Activated T-cell treated with anti-CD3 and anti-CD28 coated beads, Interleukin-2, amount 50 U/mL, for 24 hours (primary cell): ENCODE data around the gene MAP2K1.
A peak's percentile ranks its signal among the peaks of the same experiment; 100 is the strongest.
"Not testable (repeated sequence)": the region's sequence is repeated elsewhere in the genome, so short reads cannot be mapped to it uniquely, and the experiment has no call there.

Experiments
- DNase-seq: peaks from one replicate; pipeline ENCODE4 v3.0.0-alpha.2; 2020
- H3K27ac Mint-ChIP-seq: 2 replicates; pipeline ENCODE4 v1.8.0; 2020; ENCODE audit warnings: mild to moderate bottlenecking, mixed read lengths
- H3K27me3 Mint-ChIP-seq: 2 replicates; pipeline ENCODE4 v1.8.0; 2020; ENCODE audit warnings: mixed read lengths
- H3K36me3 Mint-ChIP-seq: 2 replicates; pipeline ENCODE4 v1.8.0; 2020; ENCODE audit warnings: low read depth, mixed read lengths
- H3K4me1 Mint-ChIP-seq: 2 replicates; pipeline ENCODE4 v1.8.0; 2020; ENCODE audit warnings: low read depth, mixed read lengths
- H3K4me3 Mint-ChIP-seq: 2 replicates; pipeline ENCODE4 v1.8.0; 2020; ENCODE audit warnings: mild to moderate bottlenecking, moderate library complexity, mixed read lengths
- H3K9me3 Mint-ChIP-seq: 2 replicates; pipeline ENCODE4 v1.8.0; 2020; ENCODE audit warnings: mixed read lengths

The MAP2K1 gene

GRCh38 chr15:66424963-66425612 is 38.4 kb downstream of the MAP2K1 start:
- Mint-ChIP-seq H3K27me3 (no peaks in the 10 kb centered on the region), H3K4me1 (peaks cover 59% of the 10 kb centered on the region), H3K36me3 (peaks cover 37% of the 10 kb centered on the region), H3K27ac (peak overlapping the region; percentile 68), H3K4me3 (no peak overlapping the region), H3K9me3 (no peaks in the 10 kb centered on the region)
- DNase-seq: no peak

- no peaks in the 10 kb centered on the region for H3K27me3 Mint-ChIP-seq
- H3K36me3 Mint-ChIP-seq: peaks cover 37% of the 10 kb centered on the region
- H3K9me3 Mint-ChIP-seq: no peaks in the 10 kb centered on the region
- H3K4me3 Mint-ChIP-seq: no peak overlapping the region
- no peak for DNase-seq
- no peak overlapping the region for H3K27ac Mint-ChIP-seq
- H3K4me1 Mint-ChIP-seq: peaks cover 66% of the 10 kb centered on the region
Observed at GRCh38 chr15:66425837-66426236, 39.1 kb downstream of the MAP2K1 start.

GRCh38 chr15:66429117-66429516 is 42.4 kb downstream of the MAP2K1 start:
- Mint-ChIP-seq H3K4me1 (peaks cover 80% of the 10 kb centered on the region), H3K36me3 (peaks cover 32% of the 10 kb centered on the region), H3K4me3 (no peak overlapping the region), H3K27me3 (no peaks in the 10 kb centered on the region), H3K27ac (peak overlapping the region; percentile 35), H3K9me3 (no peaks in the 10 kb centered on the region)
- no peak for DNase-seq

- Mint-ChIP-seq H3K36me3 (peaks cover 30% of the 10 kb centered on the region), H3K27me3 (no peaks in the 10 kb centered on the region), H3K4me1 (peaks cover 76% of the 10 kb centered on the region), H3K9me3 (no peaks in the 10 kb centered on the region), H3K27ac (no peak overlapping the region), H3K4me3 (no peak overlapping the region)
- DNase-seq: no peak
Observed at GRCh38 chr15:66429546-66429945, 42.8 kb downstream of the MAP2K1 start.

GRCh38 chr15:66430627-66431255 is 44.0 kb downstream of the MAP2K1 start:
- H3K4me1 Mint-ChIP-seq: peaks cover 66% of the 10 kb centered on the region
- H3K27me3 Mint-ChIP-seq: no peaks in the 10 kb centered on the region
- H3K4me3 Mint-ChIP-seq: no peak overlapping the region
- peaks cover 32% of the 10 kb centered on the region for H3K36me3 Mint-ChIP-seq
- no peaks in the 10 kb centered on the region for H3K9me3 Mint-ChIP-seq
- no peak overlapping the region for H3K27ac Mint-ChIP-seq
- DNase-seq: no peak

GRCh38 chr15:66433726-66434125 is 47.0 kb downstream of the MAP2K1 start:
- Mint-ChIP-seq H3K27ac (peak overlapping the region; percentile 71), H3K36me3 (peaks cover 55% of the 10 kb centered on the region)

GRCh38 chr15:66440501-66440900 is 53.8 kb downstream of the MAP2K1 start:
- H3K27me3 Mint-ChIP-seq: no peaks in the 10 kb centered on the region
- no peak for DNase-seq
- H3K9me3 Mint-ChIP-seq: no peaks in the 10 kb centered on the region
- peaks cover 95% of the 10 kb centered on the region for H3K36me3 Mint-ChIP-seq
- no peaks in the 10 kb centered on the region for H3K4me1 Mint-ChIP-seq
- no peak overlapping the region for H3K27ac Mint-ChIP-seq
- H3K4me3 Mint-ChIP-seq: no peak overlapping the region

More at GRCh38 chr15:66433726-66434125, 47.0 kb downstream of the MAP2K1 start:
- Mint-ChIP-seq H3K4me1 (peaks cover 47% of the 10 kb centered on the region), H3K9me3 (no peaks in the 10 kb centered on the region), H3K27me3 (no peaks in the 10 kb centered on the region), H3K4me3 (no peak overlapping the region)
- DNase-seq: no peak

- peaks cover 28% of the 10 kb centered on the region for H3K4me1 Mint-ChIP-seq
- DNase-seq: no peak
- no peak overlapping the region for H3K4me3 Mint-ChIP-seq
- H3K36me3 Mint-ChIP-seq: peaks cover 64% of the 10 kb centered on the region
- H3K27me3 Mint-ChIP-seq: no peaks in the 10 kb centered on the region
- no peaks in the 10 kb centered on the region for H3K9me3 Mint-ChIP-seq
- no peak overlapping the region for H3K27ac Mint-ChIP-seq
Observed at GRCh38 chr15:66452420-66452819, 65.7 kb downstream of the MAP2K1 start.

GRCh38 chr15:66452971-66453580 is 66.4 kb downstream of the MAP2K1 start:
- H3K27me3 Mint-ChIP-seq: no peaks in the 10 kb centered on the region
- no peak overlapping the region for H3K4me3 Mint-ChIP-seq
- H3K36me3 Mint-ChIP-seq: peaks cover 59% of the 10 kb centered on the region
- peaks cover 28% of the 10 kb centered on the region for H3K4me1 Mint-ChIP-seq
- H3K27ac Mint-ChIP-seq: no peak overlapping the region
- no peaks in the 10 kb centered on the region for H3K9me3 Mint-ChIP-seq
- no peak for DNase-seq

- no peaks in the 10 kb centered on the region for H3K9me3 Mint-ChIP-seq
- no peak overlapping the region for H3K27ac Mint-ChIP-seq
- no peak for DNase-seq
- H3K4me3 Mint-ChIP-seq: no peak overlapping the region
- H3K36me3 Mint-ChIP-seq: peaks cover 57% of the 10 kb centered on the region
- no peaks in the 10 kb centered on the region for H3K27me3 Mint-ChIP-seq
- peaks cover 34% of the 10 kb centered on the region for H3K4me1 Mint-ChIP-seq
Observed at GRCh38 chr15:66454143-66454542, 67.4 kb downstream of the MAP2K1 start.

- no peak for DNase-seq
- Mint-ChIP-seq H3K27ac (peak overlapping the region; percentile 70), H3K36me3 (peaks cover 67% of the 10 kb centered on the region), H3K9me3 (no peaks in the 10 kb centered on the region), H3K4me1 (peaks cover 42% of the 10 kb centered on the region), H3K27me3 (no peaks in the 10 kb centered on the region), H3K4me3 (no peak overlapping the region)
Observed at GRCh38 chr15:66456211-66456610, 69.5 kb downstream of the MAP2K1 start.

- Mint-ChIP-seq H3K9me3 (no peaks in the 10 kb centered on the region), H3K27ac (peak overlapping the region; percentile 55), H3K4me1 (peaks cover 33% of the 10 kb centered on the region), H3K27me3 (no peaks in the 10 kb centered on the region), H3K4me3 (no peak overlapping the region), H3K36me3 (peaks cover 72% of the 10 kb centered on the region)
- no peak for DNase-seq
Observed at GRCh38 chr15:66459818-66460615, 73.3 kb downstream of the MAP2K1 start.

GRCh38 chr15:66461294-66461693 is 74.6 kb downstream of the MAP2K1 start:
- Mint-ChIP-seq H3K36me3 (peaks cover 72% of the 10 kb centered on the region), H3K4me1 (peaks cover 26% of the 10 kb centered on the region)
- not testable (repeated sequence) for H3K4me3 Mint-ChIP-seq, H3K27ac Mint-ChIP-seq, H3K9me3 Mint-ChIP-seq, DNase-seq, H3K27me3 Mint-ChIP-seq

- Mint-ChIP-seq H3K4me3 (no peak overlapping the region), H3K27ac (no peak overlapping the region), H3K36me3 (peaks cover 72% of the 10 kb centered on the region), H3K9me3 (no peaks in the 10 kb centered on the region), H3K4me1 (peaks cover 27% of the 10 kb centered on the region), H3K27me3 (no peaks in the 10 kb centered on the region)
- DNase-seq: no peak
Observed at GRCh38 chr15:66461917-66462316, 75.2 kb downstream of the MAP2K1 start.
